Measurements from ENCODE around the gene USP38.

Gene USP38

DNA sequence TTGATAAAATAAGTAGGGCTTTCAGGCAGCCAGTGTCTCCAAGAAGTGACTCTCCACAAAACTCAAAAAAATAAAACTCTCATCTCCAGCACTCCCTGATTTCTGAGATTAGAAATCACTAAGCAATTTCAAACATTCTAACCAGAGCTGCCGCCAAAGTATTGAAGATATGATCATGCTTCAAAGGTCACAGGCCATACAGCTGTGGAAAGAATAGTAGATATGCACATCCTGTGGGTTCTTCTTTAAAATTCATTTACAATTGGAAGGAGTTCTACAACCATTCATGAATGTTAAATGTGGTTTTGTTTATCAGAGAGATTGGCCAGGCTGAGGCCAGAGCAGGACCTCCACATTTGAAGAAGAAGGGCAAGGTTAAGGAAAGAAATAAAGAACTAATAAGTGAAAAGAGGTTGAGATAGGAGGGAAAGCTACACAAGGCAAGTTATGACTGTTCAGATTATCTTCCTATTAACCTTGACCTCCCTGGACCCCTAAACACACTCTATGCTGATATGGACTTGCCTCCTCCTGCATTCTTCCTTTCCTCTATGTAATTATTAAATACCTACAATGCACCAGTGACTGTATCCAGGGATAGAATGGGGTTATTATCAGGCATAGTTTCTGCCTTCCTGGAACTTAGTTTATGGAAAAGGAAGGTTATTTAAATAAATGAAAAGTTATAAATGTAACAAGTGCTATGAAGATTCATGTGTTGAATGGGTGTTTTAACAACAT, 56.4 kb downstream of the USP38 start:
- Mint-ChIP-seq H3K27me3 (no peaks in the 10 kb centered on the region), H3K9me3 (ENCODE audit: low read depth) (peaks cover 13% of the 10 kb centered on the region), H3K4me3 (no peak overlapping the region), H3K36me3 (peaks cover 9% of the 10 kb centered on the region), H3K4me1 (ENCODE audit: low read depth) (no peaks in the 10 kb centered on the region), H3K27ac (no peak overlapping the region)

GRCh38 chr4:143241892-143242291, 57.2 kb downstream of the USP38 start:
- no peaks in the 10 kb centered on the region for H3K4me1 Mint-ChIP-seq (ENCODE audit: low read depth)
- no peak overlapping the region for H3K4me3 Mint-ChIP-seq
- H3K36me3 Mint-ChIP-seq, result peaks cover 9% of the 10 kb centered on the region
- H3K27me3 Mint-ChIP-seq, result no peaks in the 10 kb centered on the region
- no peak overlapping the region for H3K27ac Mint-ChIP-seq
- peaks cover 13% of the 10 kb centered on the region for H3K9me3 Mint-ChIP-seq (ENCODE audit: low read depth)

DNA sequence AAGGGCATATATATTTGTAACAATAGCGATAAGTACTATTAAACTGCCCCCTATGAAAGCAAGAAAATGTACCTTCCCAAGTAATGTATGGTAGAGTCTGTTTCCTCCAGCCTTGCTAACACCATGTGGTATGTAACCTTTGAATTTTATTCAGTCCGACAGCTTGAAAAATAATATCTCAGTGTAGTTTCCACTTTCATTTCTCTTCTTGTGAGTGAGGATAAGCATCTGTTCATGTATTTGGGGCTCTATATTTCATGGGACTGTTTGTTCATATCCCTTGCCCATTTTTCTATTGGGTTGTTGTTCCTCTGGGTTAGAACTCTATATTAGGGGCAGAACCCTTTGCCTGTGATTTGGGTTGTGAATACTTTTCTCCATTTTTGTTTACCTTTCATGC, 58.3 kb downstream of the USP38 start:
- Mint-ChIP-seq H3K27ac (no peak overlapping the region), H3K27me3 (no peaks in the 10 kb centered on the region), H3K4me1 (ENCODE audit: low read depth) (no peaks in the 10 kb centered on the region), H3K36me3 (peaks cover 9% of the 10 kb centered on the region), H3K4me3 (no peak overlapping the region), H3K9me3 (ENCODE audit: low read depth) (peaks cover 13% of the 10 kb centered on the region)

DNA sequence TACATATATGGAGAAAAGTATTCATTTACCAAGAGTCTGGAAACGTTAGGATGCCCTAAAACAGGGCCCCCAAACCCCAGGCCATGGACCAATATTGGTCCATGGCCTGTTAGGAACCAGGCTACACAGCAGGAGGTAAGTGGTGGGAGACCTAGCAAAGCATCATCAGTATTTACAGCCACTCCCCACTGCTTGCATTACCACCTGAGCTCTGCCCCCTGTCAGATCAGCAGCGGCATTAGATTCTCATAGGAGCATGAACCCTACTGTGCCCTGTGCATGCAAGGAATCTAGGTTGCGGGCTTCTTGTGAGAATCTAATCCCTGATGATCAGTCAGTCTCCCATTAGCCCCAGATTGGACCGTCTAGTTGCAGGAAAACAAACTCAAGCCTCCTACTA, 62.3 kb downstream of the USP38 start:
- Mint-ChIP-seq H3K4me3 (no peak overlapping the region), H3K27ac (no peak overlapping the region), H3K9me3 (ENCODE audit: low read depth) (peaks cover 11% of the 10 kb centered on the region), H3K27me3 (no peaks in the 10 kb centered on the region), H3K4me1 (ENCODE audit: low read depth) (no peaks in the 10 kb centered on the region), H3K36me3 (peaks cover 7% of the 10 kb centered on the region)

DNA sequence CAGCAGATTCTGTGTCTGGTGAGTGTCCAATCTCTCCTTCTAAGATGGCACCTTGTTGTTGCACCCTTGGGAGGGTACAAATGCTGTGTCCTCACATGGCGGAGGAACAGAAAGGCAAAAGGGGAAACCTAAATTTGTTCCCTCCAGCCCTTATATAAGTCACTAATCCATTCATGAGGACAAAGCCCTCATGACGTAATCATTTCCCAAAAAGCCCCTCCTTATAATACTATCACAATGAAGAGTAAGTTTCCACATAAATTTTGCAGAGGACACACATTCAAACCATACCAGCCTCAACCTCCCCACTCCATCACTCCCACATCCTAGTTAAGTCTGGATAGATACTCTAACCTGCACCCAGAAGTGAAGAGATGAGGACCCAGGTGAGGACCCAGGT, 63.1 kb downstream of the USP38 start:
- no peaks in the 10 kb centered on the region for H3K4me1 Mint-ChIP-seq (ENCODE audit: low read depth)
- H3K4me3 Mint-ChIP-seq, result no peak overlapping the region
- H3K9me3 Mint-ChIP-seq (ENCODE audit: low read depth), result peaks cover 5% of the 10 kb centered on the region
- no peak overlapping the region for H3K27ac Mint-ChIP-seq
- H3K27me3 Mint-ChIP-seq, result no peaks in the 10 kb centered on the region
- H3K36me3 Mint-ChIP-seq, result peaks cover 4% of the 10 kb centered on the region

GRCh38 chr4:143248827-143249226, 64.1 kb downstream of the USP38 start:
- Mint-ChIP-seq H3K27ac (no peak overlapping the region), H3K36me3 (peaks cover 2% of the 10 kb centered on the region), H3K4me1 (ENCODE audit: low read depth) (no peaks in the 10 kb centered on the region), H3K4me3 (no peak overlapping the region), H3K27me3 (no peaks in the 10 kb centered on the region), H3K9me3 (ENCODE audit: low read depth) (no peaks in the 10 kb centered on the region)

DNA sequence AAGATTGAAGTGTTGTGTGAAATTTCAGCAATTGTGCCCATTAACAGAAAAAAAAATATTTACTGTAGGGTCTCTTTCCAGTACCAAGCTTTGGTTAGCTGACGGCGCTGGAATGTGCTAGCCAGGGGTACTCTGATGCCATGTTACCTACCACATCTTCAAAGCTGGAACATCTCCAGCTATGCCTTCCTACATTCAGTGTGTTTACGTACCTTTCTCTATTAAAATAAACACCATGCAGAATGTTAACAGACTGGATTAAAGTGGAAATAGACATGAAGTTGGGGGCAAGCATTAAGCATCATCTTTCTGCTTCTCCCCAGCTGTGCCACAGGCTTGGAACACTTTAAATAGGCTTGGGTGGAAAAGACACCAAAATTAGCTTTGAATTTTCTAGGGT, 65.9 kb downstream of the USP38 start:
- Mint-ChIP-seq H3K36me3 (peaks cover 1% of the 10 kb centered on the region), H3K9me3 (ENCODE audit: low read depth) (no peaks in the 10 kb centered on the region), H3K27ac (no peak overlapping the region), H3K27me3 (peaks cover 2% of the 10 kb centered on the region), H3K4me3 (no peak overlapping the region), H3K4me1 (ENCODE audit: low read depth) (no peaks in the 10 kb centered on the region)

GRCh38 chr4:143251348-143251747, 66.6 kb downstream of the USP38 start:
- H3K27ac Mint-ChIP-seq, result no peak overlapping the region
- no peaks in the 10 kb centered on the region for H3K4me1 Mint-ChIP-seq (ENCODE audit: low read depth)
- no peaks in the 10 kb centered on the region for H3K36me3 Mint-ChIP-seq
- no peak overlapping the region for H3K4me3 Mint-ChIP-seq
- peaks cover 2% of the 10 kb centered on the region for H3K27me3 Mint-ChIP-seq
- H3K9me3 Mint-ChIP-seq (ENCODE audit: low read depth), result no peaks in the 10 kb centered on the region

DNA sequence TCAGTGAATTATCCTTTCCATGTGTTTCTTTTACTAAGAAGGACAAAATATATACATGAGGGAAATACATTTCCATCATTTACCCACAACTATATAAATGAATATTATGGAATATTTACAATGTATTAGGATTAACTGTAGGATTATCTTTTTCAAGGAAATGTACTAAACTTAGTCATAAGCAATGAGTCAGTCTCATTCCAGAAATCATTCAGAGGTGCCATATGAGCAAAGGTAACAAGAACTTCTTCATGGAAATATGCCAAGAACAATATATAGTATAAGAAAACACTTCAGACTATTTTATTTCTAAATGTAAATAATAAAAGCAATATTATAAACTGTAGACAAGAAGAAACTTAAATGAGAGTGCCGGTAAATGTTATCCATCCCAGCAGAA, 67.1 kb downstream of the USP38 start:
- H3K27me3 Mint-ChIP-seq, result peaks cover 2% of the 10 kb centered on the region
- H3K36me3 Mint-ChIP-seq, result no peaks in the 10 kb centered on the region
- no peak overlapping the region for H3K4me3 Mint-ChIP-seq
- no peaks in the 10 kb centered on the region for H3K9me3 Mint-ChIP-seq (ENCODE audit: low read depth)
- no peaks in the 10 kb centered on the region for H3K4me1 Mint-ChIP-seq (ENCODE audit: low read depth)
- H3K27ac Mint-ChIP-seq, result no peak overlapping the region

DNA sequence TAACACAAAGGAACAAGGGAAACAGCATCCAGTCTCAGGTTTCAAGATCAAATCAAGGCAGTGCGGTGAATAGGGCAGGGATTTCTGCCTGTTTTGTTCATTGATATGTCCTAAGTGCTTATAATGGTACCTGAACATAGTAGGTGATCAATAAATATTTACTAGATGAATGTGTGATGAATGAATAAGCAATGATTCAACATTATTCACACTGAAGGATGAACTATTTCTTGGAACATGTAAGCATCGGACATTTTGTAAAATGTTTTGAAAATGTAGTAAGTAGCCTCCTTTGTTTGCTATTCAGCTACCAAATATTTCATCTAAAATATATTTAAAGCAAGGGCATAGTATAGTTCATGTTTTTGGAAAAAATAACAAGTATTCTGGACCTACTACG, 67.8 kb downstream of the USP38 start:
- H3K9me3 Mint-ChIP-seq (ENCODE audit: low read depth), result no peaks in the 10 kb centered on the region
- no peaks in the 10 kb centered on the region for H3K36me3 Mint-ChIP-seq
- peaks cover 2% of the 10 kb centered on the region for H3K27me3 Mint-ChIP-seq
- no peak overlapping the region for H3K4me3 Mint-ChIP-seq
- no peaks in the 10 kb centered on the region for H3K4me1 Mint-ChIP-seq (ENCODE audit: low read depth)
- H3K27ac Mint-ChIP-seq, result no peak overlapping the region

- Mint-ChIP-seq H3K4me1 (ENCODE audit: low read depth) (no peaks in the 10 kb centered on the region), H3K27ac (no peak overlapping the region), H3K9me3 (ENCODE audit: low read depth) (no peaks in the 10 kb centered on the region), H3K4me3 (no peak overlapping the region), H3K36me3 (no peaks in the 10 kb centered on the region), H3K27me3 (peaks cover 2% of the 10 kb centered on the region)
Observed at GRCh38 chr4:143253166-143253565, 68.4 kb downstream of the USP38 start.

DNA sequence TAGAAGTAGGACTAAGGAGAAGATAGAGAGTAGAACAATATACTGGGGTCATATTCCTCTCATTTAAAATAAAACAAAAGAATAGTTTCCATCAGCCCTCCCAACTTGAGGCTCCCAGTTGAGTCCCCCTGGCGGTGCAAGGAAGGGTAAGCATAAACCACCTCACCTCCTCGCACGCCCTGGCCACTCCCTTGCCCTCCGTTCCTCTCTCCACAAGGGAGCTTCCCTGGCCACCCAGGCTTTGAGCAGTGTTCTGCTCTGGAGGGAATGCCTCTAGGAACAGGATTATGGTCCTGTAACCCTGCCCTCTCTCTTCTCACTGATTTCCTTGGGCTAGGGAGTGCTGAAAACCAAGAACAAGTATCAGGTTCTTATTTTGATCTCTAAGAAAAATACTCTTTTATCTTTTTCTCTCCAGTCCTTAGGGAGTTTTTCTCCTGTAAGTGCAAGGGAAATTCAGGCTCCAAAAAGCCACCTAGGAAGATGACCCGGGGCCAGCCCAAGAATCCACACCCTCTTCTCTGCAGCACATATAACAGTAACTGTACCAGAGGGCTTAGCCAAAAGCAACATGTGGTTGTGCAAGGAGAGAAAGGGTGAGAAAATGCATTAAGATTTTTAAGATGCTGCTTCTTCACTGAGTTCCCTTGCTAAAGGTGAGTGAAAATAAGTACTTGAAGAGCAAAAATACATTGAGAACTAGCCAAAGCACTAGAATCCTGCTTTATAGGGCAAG, 69.9 kb downstream of the USP38 start:
- H3K27ac Mint-ChIP-seq, result no peak overlapping the region
- no peak overlapping the region for H3K4me3 Mint-ChIP-seq
- peaks cover 2% of the 10 kb centered on the region for H3K27me3 Mint-ChIP-seq
- no peaks in the 10 kb centered on the region for H3K36me3 Mint-ChIP-seq
- no peaks in the 10 kb centered on the region for H3K4me1 Mint-ChIP-seq (ENCODE audit: low read depth)
- no peaks in the 10 kb centered on the region for H3K9me3 Mint-ChIP-seq (ENCODE audit: low read depth)

DNA sequence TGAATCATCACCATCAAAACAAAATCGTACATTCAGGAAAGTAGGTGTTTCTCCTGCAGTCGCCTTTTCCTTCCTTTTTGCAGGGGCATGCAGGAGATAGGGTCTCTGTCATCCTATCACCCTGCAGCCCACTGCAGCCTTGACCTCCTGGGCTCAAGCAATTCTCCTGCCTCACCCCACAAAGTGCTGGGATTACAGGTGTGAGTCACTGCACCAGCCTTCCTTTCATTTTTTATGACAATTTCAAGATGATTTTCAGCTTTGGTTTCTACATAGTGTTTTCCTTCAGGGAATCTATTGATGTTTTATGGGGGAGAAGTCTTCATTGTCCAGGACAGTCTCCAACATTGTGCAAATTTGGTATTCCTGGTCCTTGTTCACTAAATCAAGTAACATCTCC, 71.7 kb downstream of the USP38 start:
- H3K9me3 Mint-ChIP-seq (ENCODE audit: low read depth), result no peaks in the 10 kb centered on the region
- H3K4me3 Mint-ChIP-seq, result no peak overlapping the region
- no peak overlapping the region for H3K27ac Mint-ChIP-seq
- no peaks in the 10 kb centered on the region for H3K36me3 Mint-ChIP-seq
- H3K4me1 Mint-ChIP-seq (ENCODE audit: low read depth), result no peaks in the 10 kb centered on the region
- peaks cover 2% of the 10 kb centered on the region for H3K27me3 Mint-ChIP-seq

DNA sequence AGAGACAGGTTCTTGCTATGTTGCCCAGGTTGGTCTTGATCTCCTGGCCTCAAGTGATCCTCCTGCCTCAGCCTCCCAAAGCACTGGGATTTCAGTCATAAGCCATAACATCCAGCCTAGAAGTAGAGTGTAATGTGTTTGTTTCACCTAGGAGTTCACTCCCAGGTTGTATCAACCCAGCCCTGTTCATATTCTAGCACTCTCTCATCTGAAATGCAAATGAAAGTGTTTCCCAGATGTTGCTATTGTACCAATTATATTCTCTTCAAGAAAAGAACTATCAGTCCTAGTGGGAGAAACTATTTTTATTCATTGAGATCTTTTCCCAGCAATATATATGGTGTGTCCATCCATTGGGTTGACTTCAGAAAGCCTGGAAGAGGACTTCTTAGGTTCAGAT, 72.6 kb downstream of the USP38 start:
- no peaks in the 10 kb centered on the region for H3K36me3 Mint-ChIP-seq
- H3K27ac Mint-ChIP-seq, result no peak overlapping the region
- no peaks in the 10 kb centered on the region for H3K4me1 Mint-ChIP-seq (ENCODE audit: low read depth)
- no peak overlapping the region for H3K4me3 Mint-ChIP-seq
- H3K9me3 Mint-ChIP-seq (ENCODE audit: low read depth), result no peaks in the 10 kb centered on the region
- peaks cover 2% of the 10 kb centered on the region for H3K27me3 Mint-ChIP-seq

DNA sequence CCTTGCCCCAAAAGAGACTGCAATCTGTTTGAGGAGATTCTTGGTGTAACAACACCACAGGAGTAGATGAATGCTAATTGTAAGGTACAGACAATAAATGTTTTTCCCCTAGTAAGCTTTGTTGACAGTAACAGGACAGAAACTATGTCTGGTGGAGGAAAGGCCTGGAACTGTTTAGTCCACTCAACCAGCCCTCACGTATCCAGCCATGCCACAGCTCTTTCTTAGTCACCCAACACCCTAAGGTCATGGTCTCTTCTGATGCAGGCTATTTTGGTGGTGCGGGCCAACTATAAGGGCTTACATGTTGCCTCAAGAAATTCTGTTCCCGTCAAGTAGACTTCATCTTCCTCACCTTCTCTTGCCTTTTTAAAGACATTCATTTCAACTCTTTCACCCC, 76.0 kb downstream of the USP38 start:
- Mint-ChIP-seq H3K9me3 (ENCODE audit: low read depth) (peaks cover 5% of the 10 kb centered on the region), H3K4me3 (no peak overlapping the region), H3K36me3 (no peaks in the 10 kb centered on the region), H3K27me3 (no peaks in the 10 kb centered on the region), H3K27ac (no peak overlapping the region), H3K4me1 (ENCODE audit: low read depth) (no peaks in the 10 kb centered on the region)

- no peak overlapping the region for H3K4me3 Mint-ChIP-seq
- H3K4me1 Mint-ChIP-seq (ENCODE audit: low read depth), result no peaks in the 10 kb centered on the region
- H3K27ac Mint-ChIP-seq, result no peak overlapping the region
- peaks cover 6% of the 10 kb centered on the region for H3K9me3 Mint-ChIP-seq (ENCODE audit: low read depth)
- H3K36me3 Mint-ChIP-seq, result no peaks in the 10 kb centered on the region
- no peaks in the 10 kb centered on the region for H3K27me3 Mint-ChIP-seq
Observed at GRCh38 chr4:143262838-143263237, 78.1 kb downstream of the USP38 start.
